GM18507 (cell line): ENCODE measurements around the gene SECTM1.

Experiments used
- DNase-seq: peaks from one replicate; pipeline ENCODE4 v3.0.0; 2011; ENCODE audit warnings: low read depth; ENCODE audit not compliant: insufficient read length; ENCODE audit errors: extremely low spot score
- FAIRE-seq: peaks from 2 replicates; lab custom pipeline; 2011; peaks lifted over from hg19 to GRCh38; lab: Jason Lieb, UNC

SECTM1 gene

DNA sequence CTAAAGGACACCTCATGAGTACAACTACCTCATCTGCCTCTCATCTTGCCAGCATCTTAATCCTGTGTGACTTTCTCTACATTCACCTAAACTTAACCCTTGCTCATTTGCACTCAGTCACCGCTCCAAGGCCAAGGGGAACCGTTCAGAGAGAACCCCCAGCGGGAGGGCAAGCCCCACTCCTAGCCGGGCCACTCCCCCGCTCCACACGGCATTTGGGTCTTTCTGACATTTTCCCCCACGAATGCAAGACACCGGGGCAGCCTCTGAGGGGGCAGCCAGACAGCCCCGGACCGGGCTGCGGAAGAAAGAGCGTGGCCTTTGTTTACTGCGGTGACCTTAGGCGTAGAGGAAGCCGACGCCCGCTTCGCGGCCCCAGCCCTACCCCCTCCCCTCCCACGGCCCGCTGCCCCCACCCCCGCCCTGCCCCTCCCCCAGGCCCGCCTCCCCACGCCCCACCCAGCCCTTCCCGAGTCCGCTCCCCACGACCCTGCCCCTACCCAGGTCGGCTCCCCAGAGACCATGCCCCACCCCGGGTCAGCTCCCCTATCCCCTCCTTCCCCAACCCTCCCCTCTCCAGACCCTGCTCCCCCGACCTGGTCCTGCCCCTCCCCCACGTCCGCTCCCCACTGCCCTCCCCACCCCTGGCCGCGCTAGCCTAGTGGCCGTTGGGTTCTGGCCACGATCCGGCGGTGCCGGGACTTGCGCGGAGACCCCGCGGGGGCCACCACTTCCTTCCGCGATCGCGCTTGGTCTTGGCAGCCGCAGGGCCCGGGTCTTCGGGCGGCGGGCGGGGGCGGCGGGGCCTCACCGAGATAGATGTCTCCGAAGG, 60.9 kb downstream of the SECTM1 start:
- FAIRE-seq = no peak
- DNase-seq = peak; percentile 46

DNA sequence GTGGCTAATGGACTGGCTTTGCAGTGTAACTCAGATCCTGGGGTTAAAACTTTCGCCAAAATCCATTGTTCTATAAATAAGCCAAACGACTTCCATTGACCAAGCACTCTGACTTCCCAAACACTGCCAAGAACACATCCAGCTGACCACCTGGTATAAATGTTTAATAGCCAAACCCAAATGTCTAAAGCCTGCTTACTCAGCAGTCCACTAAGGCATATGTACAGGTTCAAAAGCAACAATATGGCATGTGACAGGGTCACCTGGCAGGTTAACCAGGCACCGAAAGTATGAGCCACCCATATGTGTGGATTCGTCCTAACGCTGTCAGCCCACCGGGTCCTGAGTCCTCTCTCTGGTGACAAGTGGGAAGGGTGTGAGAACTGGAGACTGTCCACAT, 62.2 kb downstream of the SECTM1 start:
- DNase-seq = no peak
- no peak for FAIRE-seq
